Keratinocyte (primary cell): ENCODE measurements around the gene EEPD1. TPM values are rescaled to one million over a fixed set of nuclear protein-coding genes. Genes with fewer than 3 reads are reported as not detected.
"Not testable (repeated sequence)": the region's sequence is repeated elsewhere in the genome, so short reads cannot be mapped to it uniquely, and the experiment has no call there.

Source experiments
- DNase-seq: peaks from one replicate; pipeline ENCODE4 v3.0.0-alpha.2; 2011; ENCODE audit warnings: low read depth, missing footprints, low spot score
- FAIRE-seq: peaks from 2 replicates; lab custom pipeline; 2011; peaks lifted over from hg19 to GRCh38; lab: Jason Lieb, UNC
- H2AFZ ChIP-seq: 2 replicates; pipeline ENCODE4 v1.6.0; 2012; ENCODE audit warnings: low read length, control low read depth, inconsistent platforms; ENCODE audit not compliant: control insufficient read depth
- H3K27ac ChIP-seq: 2 replicates; pipeline ENCODE4 v1.5.1; 2011; ENCODE audit warnings: low read length; ENCODE audit not compliant: control insufficient read depth, insufficient read depth
- H3K27me3 ChIP-seq: 3 replicates; pipeline ENCODE4 v1.6.0; 2011; ENCODE audit warnings: low read length; ENCODE audit not compliant: control insufficient read depth, insufficient read depth; ENCODE audit errors: extremely low read depth
- H3K36me3 ChIP-seq, 2 experiments: 2 replicates in 1 of 2; 3 replicates in 1 of 2; pipeline ENCODE4 v1.5.1; 2011; ENCODE audit warnings: low read length in 2 of 2, mild to moderate bottlenecking in 1 of 2; ENCODE audit not compliant: control insufficient read depth in 2 of 2, insufficient read depth in 2 of 2; ENCODE audit errors: extremely low read depth in 1 of 2
- H3K4me1 ChIP-seq: 3 replicates; pipeline ENCODE4 v1.5.1; 2011; ENCODE audit warnings: low read length; ENCODE audit not compliant: control insufficient read depth, insufficient read depth; ENCODE audit errors: extremely low read depth
- H3K4me2 ChIP-seq: 3 replicates; pipeline ENCODE4 v1.6.0; 2011; ENCODE audit warnings: low read depth, low read length; ENCODE audit not compliant: control insufficient read depth, insufficient read depth; ENCODE audit errors: extremely low read depth
- H3K4me3 ChIP-seq, 3 experiments: fragments of 200-600 bp in 1 of 3; sonication (generic) in 1 of 3; 2 replicates in 2 of 3; 3 replicates in 1 of 3; pipeline ENCODE4 v1.5.1; 2011 to 2016; ENCODE audit warnings: low read length in 3 of 3, mild to moderate bottlenecking in 3 of 3, control low read depth in 2 of 3, inconsistent platforms in 1 of 3, low read depth in 1 of 3, mixed read lengths in 1 of 3, mixed run types in 1 of 3, moderate library complexity in 1 of 3; ENCODE audit not compliant: control insufficient read depth in 2 of 3, insufficient read depth in 2 of 3; ENCODE audit errors: extremely low read depth in 1 of 3
- H3K79me2 ChIP-seq: 2 replicates; pipeline ENCODE4 v1.6.0; 2012; ENCODE audit warnings: low read length; ENCODE audit not compliant: control insufficient read depth, insufficient read depth
- H3K9ac ChIP-seq: 3 replicates; pipeline ENCODE4 v1.6.0; 2011; ENCODE audit warnings: low read length; ENCODE audit not compliant: control insufficient read depth, insufficient read depth; ENCODE audit errors: extremely low read depth
- H3K9me1 ChIP-seq: 3 replicates; pipeline ENCODE4 v1.6.0; 2011; ENCODE audit warnings: low read length; ENCODE audit not compliant: control insufficient read depth, insufficient read depth; ENCODE audit errors: extremely low read depth
- H3K9me3 ChIP-seq: 2 replicates; pipeline ENCODE4 v1.5.1; 2012; ENCODE audit warnings: low read depth, low read length; ENCODE audit not compliant: control insufficient read depth
- H4K20me1 ChIP-seq: 3 replicates; pipeline ENCODE4 v1.6.0; 2011; ENCODE audit warnings: low read length; ENCODE audit not compliant: control insufficient read depth, insufficient read depth; ENCODE audit errors: extremely low read depth
- CTCF ChIP-seq, 3 experiments: IDR thresholded peaks in 1 of 3; conservative IDR thresholded peaks in 1 of 3; optimal IDR thresholded peaks in 1 of 3; 2 replicates in 2 of 3; 3 replicates in 1 of 3; pipeline versions ENCODE3 to v1.5.1; 2011; ENCODE audit warnings: low read length in 3 of 3, mild to moderate bottlenecking in 3 of 3, moderate library complexity in 2 of 3, control low read depth in 1 of 3, inconsistent platforms in 1 of 3; ENCODE audit not compliant: insufficient read depth in 2 of 3; ENCODE audit errors: extremely low read depth in 1 of 3
- EZH2 ChIP-seq: IDR thresholded peaks from one replicate; pipeline ENCODE4 v1.6.1; 2012; ENCODE audit warnings: inconsistent platforms, mild to moderate bottlenecking, low read length, moderate library complexity
- dilution Hi-C: fragments of 300-500 bp; cut with MboI; formaldehyde crosslinking; loops from one replicate; pipeline ENCODE4 v1.7.0; 2020; ENCODE audit warnings: low sequenced_read_pairs; ENCODE audit not compliant: extremely low pct_ligation_motif_present
- polyA minus RNA-seq, 3 experiments: library from RNA; depleted of rRNA, polyadenylated mRNA; stranded (reverse); fragments of >200 nt; gene quantifications; 1 replicate in 1 of 3; 2 replicates in 1 of 3; 3 replicates in 1 of 3; pipeline ENCODE4 v1.2.3, GENCODE V29; 2011
- polyA plus RNA-seq, 5 experiments: library from polyadenylated mRNA; depleted of rRNA in 3 of 5; stranded (reverse) in 3 of 5; stranded (forward) in 1 of 5; unstranded in 1 of 5; fragments of >200 nt; gene quantifications; 1 replicate in 1 of 5; 2 replicates in 3 of 5; 3 replicates in 1 of 5; pipeline versions ENCODE4 v1.2.1 to v1.2.3, GENCODE V29; 2011 to 2012; ENCODE audit warnings: missing spikeins in 2 of 5, low read depth in 1 of 5, low replicate concordance in 1 of 5

The EEPD1 gene
- polyA plus RNA-seq (1.1 to 2.6 TPM (median 1.2 TPM) in 3 replicates), polyA minus RNA-seq (0.79 to 3.4 TPM (median 1.5 TPM) in 3 replicates)
- 9.6 TPM for polyA plus RNA-seq (2011; ENCODE audit: low read depth)
- 0.63 and 1.5 TPM in 2 replicates for polyA plus RNA-seq (2011; cell fraction: cytosol; rRNA removed)
- polyA plus RNA-seq (2011; cell fraction: nucleus; rRNA removed) = 3.2 and 3.5 TPM in 2 replicates
- polyA plus RNA-seq (2012; ENCODE audit: low replicate concordance) = 1.9 and 7.4 TPM in 2 replicates
- 2.1 TPM for polyA minus RNA-seq (2011; cell fraction: cytosol; rRNA and poly(A)+ RNA removed)
- 2.0 and 2.3 TPM in 2 replicates for polyA minus RNA-seq (2011; cell fraction: nucleus; rRNA and poly(A)+ RNA removed)

DNA sequence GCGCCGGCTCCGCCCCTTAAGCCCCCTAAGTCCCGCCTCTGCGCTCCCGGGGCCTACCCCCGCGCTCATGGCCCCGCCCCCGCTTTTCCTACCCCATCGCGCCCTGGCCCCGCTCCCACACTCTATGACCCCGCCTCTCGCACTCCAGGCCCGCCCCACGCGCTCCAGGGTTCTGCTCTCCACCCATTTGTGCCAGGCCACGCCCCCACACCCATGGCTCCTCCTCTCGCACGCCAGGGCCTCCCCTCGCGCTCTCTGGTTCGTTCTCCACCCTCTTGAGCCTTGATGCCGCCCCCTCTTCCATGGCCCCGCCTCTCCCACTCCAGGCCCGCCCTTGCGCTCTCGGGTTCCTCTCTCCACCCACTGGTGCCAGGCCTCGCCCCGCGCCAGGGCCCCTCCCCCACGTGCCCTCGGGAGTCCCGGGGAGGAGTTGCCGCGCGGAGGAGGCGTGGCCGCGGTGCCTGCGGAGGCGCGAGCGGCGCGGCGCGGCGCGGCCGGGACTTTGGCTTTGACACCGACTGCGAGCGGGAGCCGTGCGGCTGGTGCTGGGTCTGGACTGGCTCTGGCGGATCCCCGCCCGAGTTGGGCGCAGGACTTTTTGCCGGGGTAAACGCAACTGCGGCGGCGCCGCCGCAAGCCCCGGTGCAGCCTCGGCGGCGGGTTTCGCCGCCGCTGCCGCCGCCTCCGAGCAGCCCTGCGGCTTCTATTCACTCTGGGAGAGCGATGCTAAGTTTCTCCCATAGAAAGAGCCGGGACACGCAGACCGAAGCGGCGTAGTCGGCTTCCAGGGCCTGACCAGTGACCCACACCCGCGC is at the start of gene EEPD1:
Gene EEPD1, plus strand, starts transcription at position 499 of the 815 bp plus-strand sequence. CDS start 1,071 bp downstream, outside the sequence.
- H3K4me1 ChIP-seq = peaks cover 26% of the 10 kb centered on the region

DNA sequence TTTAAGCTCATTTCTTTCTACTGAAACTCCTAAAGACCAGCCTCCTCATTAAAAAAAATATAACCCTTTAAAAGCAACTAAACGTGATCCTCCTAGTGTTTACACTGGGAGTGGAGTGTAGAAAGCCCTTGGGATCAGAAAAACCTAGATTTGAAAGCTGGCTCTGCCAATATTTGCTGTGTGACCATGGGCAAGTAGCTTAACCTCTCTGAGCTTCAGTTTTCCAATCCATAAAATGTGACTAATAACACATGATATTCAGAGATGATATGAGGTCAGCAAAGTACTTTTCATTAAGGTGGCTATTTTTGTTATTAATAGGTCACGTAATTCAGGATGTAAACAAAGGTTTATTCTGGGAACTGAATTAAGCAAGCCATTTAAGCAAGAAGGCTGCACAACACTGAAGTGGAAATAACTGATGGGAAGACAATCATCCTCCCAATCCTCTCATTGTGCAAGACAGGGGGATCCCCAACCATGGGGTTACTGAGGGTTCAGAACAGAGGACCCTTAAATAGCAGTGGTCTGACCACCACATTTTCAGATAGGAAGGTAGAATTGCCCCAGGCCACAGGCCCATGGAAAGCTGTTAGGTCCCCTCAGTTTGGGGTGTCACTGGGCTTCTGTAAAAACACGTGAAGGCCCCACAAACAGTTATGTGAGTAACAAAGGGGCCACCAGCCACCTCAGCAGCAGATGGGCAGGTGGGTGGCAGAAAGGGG is 49.1 kb upstream of the EEPD1 start:
- Histone ChIP-seq H3K9me1 (no peaks in the 10 kb centered on the region), H3K4me3 (no peak overlapping the region), H2AFZ (no peak overlapping the region), H3K79me2 (no peaks in the 10 kb centered on the region), H3K27ac (no peak overlapping the region), H3K27me3 (no peaks in the 10 kb centered on the region), H3K4me1 (no peaks in the 10 kb centered on the region), H3K36me3 (no peaks in the 10 kb centered on the region), H4K20me1 (no peaks in the 10 kb centered on the region), H3K4me2 (no peak overlapping the region), H3K9me3 (no peaks in the 10 kb centered on the region), H3K9ac (no peak overlapping the region)
- TF ChIP-seq EZH2 (no peak), CTCF (optimal IDR thresholded peaks at IDR 0.05 in 1 of 3, IDR thresholded peaks at IDR 0.05 in 1 of 3, conservative IDR thresholded peaks at IDR 0.05 in 1 of 3; ENCODE audit: extremely low read depth in 1 of 3, insufficient read depth in 2 of 3, low read length in 3 of 3) (no peak)
- FAIRE-seq (no peak), DNase-seq (no peak)
- dilution Hi-C loops = no loop called here

More for the DNA sequence above, at the start of gene EEPD1:
- Histone ChIP-seq H3K36me3 (no peaks in the 10 kb centered on the region), H3K27me3 (no peaks in the 10 kb centered on the region), H3K27ac (peak within 1 kb of the TSS; percentile 42), H3K9ac (peak within 1 kb of the TSS; percentile 73), H2AFZ (peak within 1 kb of the TSS; percentile 92), H3K9me1 (no peaks in the 10 kb centered on the region), H3K9me3 (no peaks in the 10 kb centered on the region), H3K79me2 (no peaks in the 10 kb centered on the region), H3K4me2 (peak within 1 kb of the TSS; percentile 77), H4K20me1 (no peaks in the 10 kb centered on the region), H3K4me3 (peak within 1 kb of the TSS; percentile 53 to 75 (median 67))
- dilution Hi-C loops = no loop called here
- DNase-seq (peak; percentile 92), FAIRE-seq (peak; percentile 73)
- TF ChIP-seq EZH2 (no peak), CTCF (optimal IDR thresholded peaks at IDR 0.05 in 1 of 3, IDR thresholded peaks at IDR 0.05 in 1 of 3, conservative IDR thresholded peaks at IDR 0.05 in 1 of 3; ENCODE audit: extremely low read depth in 1 of 3, insufficient read depth in 2 of 3, low read length in 3 of 3) (no peak)

- FAIRE-seq = peak; percentile 69
- H3K9ac ChIP-seq = not testable (repeated sequence)
Observed at GRCh38 chr7:36106972-36107908, 45.8 kb upstream of the EEPD1 start.

More at GRCh38 chr7:36106972-36107908, 45.8 kb upstream of the EEPD1 start:
- H3K4me2 ChIP-seq, H4K20me1 ChIP-seq, H3K27me3 ChIP-seq, H3K4me3 ChIP-seq, DNase-seq, dilution Hi-C loops, H3K27ac ChIP-seq, H3K36me3 ChIP-seq, H2AFZ ChIP-seq, H3K9me1 ChIP-seq, H3K4me1 ChIP-seq, H3K9me3 ChIP-seq, H3K79me2 ChIP-seq: not testable (repeated sequence)
